ENCODE data around the gene METAP1D.
"Not testable (repeated sequence)": the region's sequence is repeated elsewhere in the genome, so short reads cannot be mapped to it uniquely, and the experiment has no call there.

Gene METAP1D

GRCh38 chr2:172105471-172106107, 105.8 kb downstream of the METAP1D start:
- peak; percentile 27 for DNase-seq

- peak; percentile 70 for DNase-seq
These were observed 106.6 kb downstream of the METAP1D start for GRCh38 chr2:172106108-172106961.

GRCh38 chr2:172107690-172108586, 108.2 kb downstream of the METAP1D start:
- no peak for DNase-seq

GRCh38 chr2:172108587-172108930, 108.8 kb downstream of the METAP1D start:
- DNase-seq: no peak

GRCh38 chr2:172109256-172109987, 109.7 kb downstream of the METAP1D start:
- no peak for DNase-seq

GRCh38 chr2:172109988-172110811, 110.4 kb downstream of the METAP1D start:
- DNase-seq: no peak

- peak; percentile 43 for DNase-seq
These were observed 113.9 kb downstream of the METAP1D start for GRCh38 chr2:172113617-172114016.

- DNase-seq: not testable (repeated sequence)
These were observed 114.4 kb downstream of the METAP1D start for GRCh38 chr2:172114176-172114575.

GRCh38 chr2:172114579-172114978, 114.8 kb downstream of the METAP1D start:
- no peak for DNase-seq

GRCh38 chr2:172116107-172116506, 116.4 kb downstream of the METAP1D start:
- DNase-seq: no peak

GRCh38 chr2:172119089-172119488, 119.3 kb downstream of the METAP1D start:
- DNase-seq: no peak

- no peak for DNase-seq
These were observed 120.4 kb downstream of the METAP1D start for GRCh38 chr2:172120118-172120517.

GRCh38 chr2:172128484-172128883, 128.7 kb downstream of the METAP1D start:
- no peak for DNase-seq

- DNase-seq: no peak
These were observed 129.7 kb downstream of the METAP1D start for GRCh38 chr2:172129404-172129803.
